KMS-11 (cell line): Measurements from ENCODE around the gene SCNN1B.
A peak's percentile ranks its signal among the peaks of the same experiment; 100 is the strongest.

Source experiments
- H2AFZ ChIP-seq: fragments of 200-600 bp; sonication (generic); 2 replicates; pipeline ENCODE4 v1.6.1; 2016; ENCODE audit warnings: antibody characterized with exemption, mixed run types, low read depth
- H3K27ac ChIP-seq: fragments of 200-600 bp; sonication (generic); 2 replicates; pipeline ENCODE4 v1.6.1; 2016; ENCODE audit warnings: mild to moderate bottlenecking, mixed run types
- H3K27me3 ChIP-seq: fragments of 200-600 bp; sonication (generic); 2 replicates; pipeline ENCODE4 v1.6.1; 2017; ENCODE audit warnings: mild to moderate bottlenecking, low read depth, mixed run types, moderate library complexity; ENCODE audit not compliant: insufficient read depth
- H3K36me3 ChIP-seq: fragments of 200-600 bp; sonication (generic); 2 replicates; pipeline ENCODE4 v1.6.1; 2017; ENCODE audit warnings: mild to moderate bottlenecking, mixed run types; ENCODE audit not compliant: insufficient read depth
- H3K4me1 ChIP-seq: fragments of 200-600 bp; sonication (generic); 2 replicates; pipeline ENCODE4 v1.6.1; 2016; ENCODE audit warnings: mild to moderate bottlenecking, low read depth, mixed run types; ENCODE audit not compliant: poor library complexity, severe bottlenecking
- H3K4me2 ChIP-seq: fragments of 200-600 bp; sonication (generic); 2 replicates; pipeline ENCODE4 v1.7.0; 2016; ENCODE audit warnings: mild to moderate bottlenecking, mixed run types
- H3K4me3 ChIP-seq: fragments of 200-600 bp; sonication (generic); IDR thresholded peaks from 2 replicates; pipeline ENCODE4 v1.6.1; 2017; ENCODE audit warnings: low read depth, low read length, mixed read lengths; ENCODE audit not compliant: insufficient read depth
- H3K79me2 ChIP-seq: fragments of 200-600 bp; sonication (generic); 2 replicates; pipeline ENCODE4 v1.6.1; 2016; ENCODE audit warnings: low read depth, mixed run types; ENCODE audit not compliant: insufficient read depth
- H3K9ac ChIP-seq: fragments of 200-600 bp; sonication (generic); 2 replicates; pipeline ENCODE4 v1.6.1; 2016; ENCODE audit warnings: mild to moderate bottlenecking, mixed run types
- H4K20me1 ChIP-seq: fragments of 200-600 bp; sonication (generic); 2 replicates; pipeline ENCODE4 v1.6.1; 2016; ENCODE audit warnings: mild to moderate bottlenecking, mixed run types; ENCODE audit not compliant: insufficient read depth
- CTCF ChIP-seq: fragments of 200-600 bp; sonication (generic); conservative IDR thresholded peaks from 2 replicates; pipeline ENCODE4 v1.6.1; 2017; ENCODE audit warnings: low read depth, mild to moderate bottlenecking, antibody characterized with exemption, low read length, moderate library complexity, mixed read lengths

Gene SCNN1B

GRCh38 chr16:23330161-23330560 lies 28.1 kb downstream of the SCNN1B start:
- H2AFZ ChIP-seq, result no peak overlapping the region
- no peaks in the 10 kb centered on the region for H4K20me1 ChIP-seq
- no peak overlapping the region for H3K4me3 ChIP-seq
- H3K4me2 ChIP-seq, result no peak overlapping the region
- H3K79me2 ChIP-seq, result no peaks in the 10 kb centered on the region
- H3K36me3 ChIP-seq, result no peaks in the 10 kb centered on the region
- H3K4me1 ChIP-seq, result peaks cover 52% of the 10 kb centered on the region
- no peak for TF ChIP-seq CTCF
- H3K9ac ChIP-seq, result no peak overlapping the region
- no peaks in the 10 kb centered on the region for H3K27me3 ChIP-seq
- no peak overlapping the region for H3K27ac ChIP-seq

GRCh38 chr16:23330583-23331249 lies 28.6 kb downstream of the SCNN1B start:
- no peaks in the 10 kb centered on the region for H4K20me1 ChIP-seq
- no peak overlapping the region for H2AFZ ChIP-seq
- no peak overlapping the region for H3K27ac ChIP-seq
- H3K4me1 ChIP-seq, result peaks cover 53% of the 10 kb centered on the region
- no peaks in the 10 kb centered on the region for H3K36me3 ChIP-seq
- no peak overlapping the region for H3K4me2 ChIP-seq
- no peak overlapping the region for H3K4me3 ChIP-seq
- no peak for TF ChIP-seq CTCF
- H3K9ac ChIP-seq, result no peak overlapping the region
- no peaks in the 10 kb centered on the region for H3K27me3 ChIP-seq
- no peaks in the 10 kb centered on the region for H3K79me2 ChIP-seq

GRCh38 chr16:23333034-23333579 lies 31.0 kb downstream of the SCNN1B start:
- Histone ChIP-seq H3K79me2 (no peaks in the 10 kb centered on the region), H3K4me1 (peaks cover 74% of the 10 kb centered on the region), H2AFZ (no peak overlapping the region), H3K27ac (peak overlapping the region; percentile 89; the same call in 1 of the 2 replicates), H3K4me3 (no peak overlapping the region), H3K4me2 (peak overlapping the region; percentile 66; the same call in 1 of the 2 replicates), H3K9ac (no peak overlapping the region), H3K36me3 (no peaks in the 10 kb centered on the region), H4K20me1 (no peaks in the 10 kb centered on the region), H3K27me3 (no peaks in the 10 kb centered on the region)
- no peak for TF ChIP-seq CTCF

GRCh38 chr16:23333831-23334456 lies 31.8 kb downstream of the SCNN1B start:
- H3K79me2 ChIP-seq, result no peaks in the 10 kb centered on the region
- no peaks in the 10 kb centered on the region for H4K20me1 ChIP-seq
- peak overlapping the region; percentile 20; the same call in 1 of the 2 replicates for H3K9ac ChIP-seq
- peaks cover 80% of the 10 kb centered on the region for H3K4me1 ChIP-seq
- H3K4me3 ChIP-seq, result no peak overlapping the region
- H3K4me2 ChIP-seq, result peak overlapping the region; percentile 66
- peak overlapping the region; percentile 32; the same call in 1 of the 2 replicates for H2AFZ ChIP-seq
- no peaks in the 10 kb centered on the region for H3K27me3 ChIP-seq
- H3K36me3 ChIP-seq, result no peaks in the 10 kb centered on the region
- peak overlapping the region; percentile 89 for H3K27ac ChIP-seq
- TF ChIP-seq CTCF, result no peak; the same call in 1 of the 2 replicates
